ACHN (cell line): ENCODE results near the gene LMAN1L.
A peak's percentile ranks its signal among the peaks of the same experiment; 100 is the strongest.

Experiments used
- DNase-seq: peaks from one replicate; pipeline ENCODE4 v3.0.0-alpha.2; 2015
- in situ Hi-C: cut with HindIII; loops from 2 replicates; pipeline ENCODE4 v1.10.0; 2017; ENCODE audit warnings: low sequenced_read_pairs, low pct_ligation_motif_present, low pct_unique_long_range_greater_than_20kb

Gene LMAN1L

DNA sequence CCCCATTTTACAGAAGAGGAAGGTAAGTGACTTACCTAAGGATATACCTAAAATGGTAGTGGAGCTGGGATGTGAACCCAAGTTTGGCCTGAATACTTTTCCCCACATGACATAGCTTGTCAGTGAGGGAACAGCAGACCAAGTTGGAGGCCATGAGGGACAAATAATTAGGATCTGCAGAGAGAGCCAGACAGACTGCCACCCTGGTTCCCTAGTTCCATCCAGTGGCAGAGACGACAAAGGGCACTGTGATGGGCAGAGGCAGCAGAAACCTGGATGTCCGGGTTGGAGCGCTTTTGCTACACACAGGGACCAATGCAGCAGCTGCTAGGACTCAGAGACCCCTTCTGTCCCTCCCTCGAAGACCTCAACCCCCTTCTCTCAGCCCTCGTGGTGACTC lies 15.0 kb downstream of the LMAN1L start:
- DNase-seq: no peak
- in situ Hi-C loops: no loop called here

DNA sequence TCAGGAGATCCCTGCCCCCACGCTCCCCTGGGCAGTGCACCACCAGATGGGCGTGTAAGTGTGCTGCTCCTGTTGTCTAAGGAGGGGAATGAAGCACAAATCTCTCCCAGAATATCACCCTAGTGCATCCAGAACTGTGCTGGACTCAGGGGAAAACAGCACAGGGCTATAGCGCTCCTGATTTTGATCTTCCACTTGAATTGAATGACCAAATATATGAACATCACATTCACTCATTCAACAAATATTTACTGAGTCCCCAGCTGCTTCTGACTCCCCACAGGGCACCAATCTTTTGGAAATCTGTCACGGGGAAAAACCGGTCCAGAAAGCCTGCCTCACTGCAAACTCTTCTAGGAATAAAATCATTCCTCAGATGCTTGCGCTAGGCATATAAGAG lies 16.2 kb downstream of the LMAN1L start:
- in situ Hi-C loops: no loop called here
- no peak for DNase-seq

- in situ Hi-C loops: no loop called here
- DNase-seq: no peak
These were observed 16.9 kb downstream of the LMAN1L start for GRCh38 chr15:74829486-74829885.

- in situ Hi-C loops: no loop called here
- no peak for DNase-seq
These were observed 17.4 kb downstream of the LMAN1L start for GRCh38 chr15:74829991-74830390.

- in situ Hi-C loops: no loop called here
- no peak for DNase-seq
These were observed 18.2 kb downstream of the LMAN1L start for GRCh38 chr15:74830868-74831267.

GRCh38 chr15:74831813-74832495 lies 19.3 kb downstream of the LMAN1L start:
- no peak for DNase-seq
- in situ Hi-C loops: no loop called here

GRCh38 chr15:74832826-74833225 lies 20.2 kb downstream of the LMAN1L start:
- in situ Hi-C loops: no loop called here
- no peak for DNase-seq

DNA sequence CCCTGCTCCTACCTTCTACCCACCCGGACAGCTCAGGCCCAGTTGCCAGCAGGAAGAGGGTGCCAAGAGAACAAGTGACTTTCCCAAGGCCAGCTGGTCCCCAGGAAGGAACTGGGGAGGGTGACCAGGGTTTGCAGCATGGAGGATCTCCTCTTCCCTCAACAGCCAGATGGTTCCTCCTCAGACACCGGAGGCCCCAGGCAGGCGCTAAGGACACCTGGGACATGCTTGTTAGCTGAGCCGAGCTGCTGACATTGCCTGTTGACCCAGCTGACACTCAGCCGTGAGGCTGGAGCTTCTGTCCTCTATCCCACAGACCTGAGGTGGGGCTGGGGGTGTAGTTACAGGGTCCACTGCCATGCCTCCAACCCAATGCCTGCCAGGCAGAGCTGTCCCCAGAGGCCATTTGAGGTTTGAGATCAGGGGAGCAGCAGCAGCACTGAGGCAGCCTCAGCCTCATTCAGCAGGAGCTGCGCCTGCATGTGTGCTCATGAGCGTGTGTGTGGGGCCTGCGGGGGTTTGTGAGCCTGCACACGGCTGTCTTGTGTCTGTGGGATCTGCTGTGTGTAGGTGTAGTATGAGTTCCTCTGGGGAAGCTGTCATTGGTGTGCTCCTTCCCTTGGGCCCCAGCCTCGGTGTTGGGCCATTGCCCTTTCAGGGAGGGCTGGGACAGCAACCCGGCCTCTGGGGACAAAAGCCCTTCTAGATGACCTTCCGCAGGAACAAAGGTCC lies 20.9 kb downstream of the LMAN1L start:
- in situ Hi-C loops: no loop called here
- no peak for DNase-seq

GRCh38 chr15:74835312-74835823 lies 22.7 kb downstream of the LMAN1L start:
- in situ Hi-C loops: no loop called here
- peak; percentile 67 for DNase-seq

DNA sequence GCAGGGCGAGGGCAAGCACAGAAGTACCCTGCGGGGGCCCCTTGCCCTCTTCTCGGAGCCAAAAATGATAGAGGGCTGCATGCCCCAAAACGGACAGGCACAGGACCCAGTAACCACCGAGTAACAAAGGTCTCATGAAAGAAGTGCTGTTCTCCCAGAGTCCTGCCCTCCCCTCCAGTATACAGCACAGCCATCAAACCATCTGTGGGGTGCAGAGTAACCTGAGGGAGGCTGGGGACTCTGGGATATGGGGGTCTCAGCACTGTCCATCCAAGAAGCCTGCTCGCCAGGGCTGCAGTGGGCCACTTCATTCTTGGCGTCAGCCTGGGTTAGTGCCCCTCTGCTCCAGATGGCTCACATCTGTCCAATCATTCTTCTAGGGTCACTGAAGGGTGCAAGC lies 24.2 kb downstream of the LMAN1L start:
- in situ Hi-C loops: no loop called here
- DNase-seq: no peak

GRCh38 chr15:74837482-74838136 lies 25.0 kb downstream of the LMAN1L start:
- DNase-seq: no peak
- in situ Hi-C loops: no loop called here

DNA sequence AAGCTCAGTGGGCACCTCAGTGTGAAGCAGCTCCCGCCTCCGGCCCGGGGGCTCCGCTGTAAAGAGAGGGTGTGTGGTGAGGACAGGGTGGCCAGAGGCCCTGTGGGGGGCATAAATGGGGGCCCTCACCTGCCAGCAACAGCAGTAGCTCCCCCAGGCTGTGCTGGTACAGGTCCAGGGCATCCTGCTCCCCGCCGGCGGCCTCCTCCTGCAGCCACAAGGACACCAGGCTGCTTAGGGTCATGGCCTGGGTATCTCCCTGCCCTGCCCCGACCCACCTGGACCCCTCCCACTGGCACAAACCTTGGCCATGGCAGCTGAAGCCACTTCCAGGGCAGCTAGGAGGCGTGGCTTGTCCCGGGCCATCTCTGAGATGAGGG lies 25.5 kb downstream of the LMAN1L start:
- in situ Hi-C loops: no loop called here
- DNase-seq: no peak

- in situ Hi-C loops: no loop called here
These were observed 26.3 kb downstream of the LMAN1L start for GRCh38 chr15:74838746-74839525.

DNA sequence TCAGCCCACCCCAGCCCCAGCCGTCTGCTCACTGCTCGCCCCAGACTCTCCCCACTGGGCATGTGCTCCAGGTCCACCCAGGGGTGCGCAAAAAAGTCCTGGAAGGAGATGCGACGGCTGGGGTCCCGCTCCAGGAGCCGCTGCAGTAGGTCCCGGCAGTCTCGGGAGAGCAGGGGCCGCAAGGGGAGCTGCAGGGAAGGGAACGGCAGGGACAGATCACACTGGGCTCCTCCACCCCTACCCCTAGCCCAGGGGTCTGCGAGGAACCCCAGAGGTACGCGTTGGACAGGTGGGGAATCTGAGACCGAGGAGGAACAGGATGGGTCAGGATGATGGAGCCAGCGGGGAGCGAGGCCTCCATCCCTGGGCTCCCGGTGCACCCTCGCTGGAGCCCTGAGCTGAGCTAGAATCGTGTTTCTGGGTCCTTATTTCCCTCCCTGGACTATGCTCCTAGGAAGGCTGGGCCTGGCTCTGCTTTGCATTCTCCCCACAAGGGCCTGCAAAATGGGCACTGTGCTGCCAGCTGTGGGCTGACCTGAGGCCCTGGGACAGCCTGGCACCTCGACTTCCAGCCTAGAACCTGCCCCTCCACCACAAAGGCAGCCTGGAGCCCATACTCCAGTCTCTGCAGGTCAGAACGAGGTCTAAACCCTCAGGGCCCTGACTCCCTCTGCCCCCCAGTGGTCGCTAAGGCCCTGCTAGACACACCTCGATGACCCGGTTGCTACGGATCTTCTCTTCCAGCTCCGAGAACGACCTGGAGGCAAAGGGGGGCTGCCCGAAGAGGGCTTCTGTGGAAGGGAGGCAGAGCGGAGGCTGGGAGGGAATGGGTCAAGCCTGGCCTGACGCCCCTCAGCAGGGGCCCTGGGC lies 27.1 kb downstream of the LMAN1L start:
- no peak for DNase-seq
- in situ Hi-C loops: no loop called here

More at GRCh38 chr15:74838746-74839525, 26.3 kb downstream of the LMAN1L start:
- DNase-seq: no peak

DNA sequence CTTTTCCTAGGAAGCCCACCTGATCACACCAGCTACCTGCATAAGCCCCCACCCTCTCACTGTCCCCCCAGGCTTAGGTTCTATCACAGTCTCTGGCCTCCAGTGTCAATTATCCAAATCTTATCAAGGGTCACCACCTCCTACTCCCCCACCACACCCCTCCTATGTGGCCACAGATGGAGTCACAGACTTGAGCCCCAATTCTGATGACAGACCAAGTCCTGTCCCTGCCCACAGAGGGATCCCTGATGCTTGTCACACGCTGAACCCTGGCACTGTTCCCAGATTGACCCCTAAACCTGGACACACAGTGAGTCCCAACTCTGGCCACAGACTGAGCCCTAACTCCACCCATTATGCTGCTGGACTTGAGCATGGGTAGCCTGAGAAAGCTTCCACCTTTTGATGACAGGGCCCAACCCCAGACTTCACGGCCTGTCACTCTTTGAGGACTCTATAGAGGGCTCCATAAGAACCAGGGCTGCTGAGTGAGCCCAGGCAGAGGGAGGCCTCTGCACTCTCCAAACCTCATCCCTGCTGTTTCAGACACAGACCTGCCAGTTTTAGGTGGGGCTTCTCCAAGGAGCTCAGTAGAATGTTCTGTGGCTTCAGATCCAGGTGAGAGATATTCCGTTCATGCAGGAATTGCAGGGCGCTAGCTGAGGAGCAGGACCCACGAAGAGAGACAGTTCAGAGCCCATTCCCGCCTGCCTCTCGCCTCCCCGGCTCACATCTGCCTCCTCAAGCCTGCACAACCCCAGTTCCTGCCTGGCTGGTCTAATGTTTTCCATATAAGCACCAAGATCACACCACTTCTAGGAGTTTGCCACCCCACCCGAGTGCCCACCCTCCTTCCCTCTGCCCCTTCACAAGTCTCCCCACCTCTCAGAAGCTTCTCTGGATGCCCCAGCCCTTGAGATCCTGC lies 28.5 kb downstream of the LMAN1L start:
- in situ Hi-C loops: no loop called here
- DNase-seq: no peak

DNA sequence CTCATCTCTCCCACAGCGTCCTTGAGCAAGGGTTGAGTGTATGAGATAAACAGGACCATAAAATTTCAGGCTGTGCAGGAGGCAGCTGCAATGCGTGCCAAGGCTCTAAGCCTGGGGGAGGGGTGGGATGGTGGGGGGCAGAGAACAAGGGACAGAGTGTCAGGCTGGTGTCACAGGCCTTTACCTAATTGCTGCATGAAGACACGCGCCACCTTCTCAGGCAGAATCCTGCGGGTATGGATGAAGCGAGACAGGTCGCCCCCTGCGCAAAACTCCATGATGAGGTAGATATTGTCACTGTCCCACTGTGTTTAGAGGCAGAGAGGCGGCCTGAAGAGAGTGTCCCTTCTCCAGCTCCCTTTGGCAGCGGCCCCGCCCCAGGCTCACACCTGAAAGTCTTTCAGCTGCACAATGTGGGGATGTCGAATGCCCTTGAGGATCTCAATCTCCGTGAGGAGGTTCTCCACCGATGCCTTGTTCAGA lies 29.3 kb downstream of the LMAN1L start:
- in situ Hi-C loops: no loop called here
- DNase-seq: no peak
